Neural cell (in vitro differentiated cells): ENCODE data around the gene LNP1. TPM values are rescaled to one million over a fixed set of nuclear protein-coding genes. Genes with fewer than 3 reads are reported as not detected.

ENCODE experiments used
- H2AFZ ChIP-seq: fragments of 200-600, 300-800 bp; sonication (generic), shearing (Covaris generic); 2 replicates; pipeline ENCODE4 v1.6.0; 2014; ENCODE audit warnings: low read depth, mild to moderate bottlenecking, antibody characterized with exemption, low read length, moderate library complexity
- H3F3A ChIP-seq: fragments of 200-600 bp; shearing (Covaris generic); 2 replicates; pipeline ENCODE4 v1.6.1; 2016; ENCODE audit warnings: mild to moderate bottlenecking, moderate library complexity, mixed read lengths, antibody characterized with exemption, low read length; ENCODE audit not compliant: insufficient read depth, poor library complexity, severe bottlenecking
- H3K27ac ChIP-seq: fragments of 200-600, 300-800 bp; sonication (generic), shearing (Covaris generic); 2 replicates; pipeline ENCODE4 v1.5.1; 2014; ENCODE audit warnings: mild to moderate bottlenecking, low read length, moderate library complexity
- H3K27me3 ChIP-seq: fragments of 300-800, 200-600 bp; sonication (generic), shearing (Covaris generic); 2 replicates; pipeline ENCODE4 v1.6.0; 2014; ENCODE audit warnings: mild to moderate bottlenecking, low read depth, low read length, moderate library complexity; ENCODE audit not compliant: insufficient read depth
- H3K36me3 ChIP-seq: fragments of 300-800, 200-600 bp; sonication (generic), shearing (Covaris generic); 2 replicates; pipeline ENCODE4 v1.5.1; 2014; ENCODE audit warnings: mild to moderate bottlenecking, antibody characterized with exemption, low read length, moderate library complexity; ENCODE audit not compliant: insufficient read depth
- H3K4me2 ChIP-seq: fragments of 300-800, 200-600 bp; sonication (generic), shearing (Covaris generic); 2 replicates; pipeline ENCODE4 v1.6.0; 2014; ENCODE audit warnings: mild to moderate bottlenecking, low read length
- H3K4me3 ChIP-seq: fragments of 300-800, 200-600 bp; sonication (generic), shearing (Covaris generic); 2 replicates; pipeline ENCODE4 v1.5.1; 2014; ENCODE audit warnings: mild to moderate bottlenecking, low read length, moderate library complexity
- H3K79me2 ChIP-seq: fragments of 200-600 bp; shearing (Covaris generic); replicated peaks from 2 replicates; pipeline ENCODE4 v1.6.0; 2014; ENCODE audit warnings: mild to moderate bottlenecking, low read length, moderate library complexity; ENCODE audit not compliant: insufficient read depth
- H3K9ac ChIP-seq: fragments of 300-800, 200-600 bp; sonication (generic), shearing (Covaris generic); 2 replicates; pipeline ENCODE4 v1.6.1; 2016; ENCODE audit warnings: mild to moderate bottlenecking, low read length, mixed read lengths
- H3K9me2 ChIP-seq: fragments of 200-600 bp; shearing (Covaris generic); 2 replicates; pipeline ENCODE4 v1.6.1; 2016; ENCODE audit warnings: mild to moderate bottlenecking, low read length, mixed read lengths; ENCODE audit not compliant: insufficient read depth
- H3K9me3 ChIP-seq: fragments of 200-600, 300-800 bp; sonication (generic), shearing (Covaris generic); 2 replicates; pipeline ENCODE4 v1.6.1; 2016; ENCODE audit warnings: mild to moderate bottlenecking, mixed run types, low read length, moderate library complexity, mixed read lengths
- H4K20me1 ChIP-seq: fragments of 200-600 bp; shearing (Covaris generic); 2 replicates; pipeline ENCODE4 v1.6.1; 2016; ENCODE audit warnings: mild to moderate bottlenecking, mixed run types; ENCODE audit not compliant: insufficient read depth
- EP300 ChIP-seq: fragments of 450-650 bp; conservative IDR thresholded peaks from 2 replicates; pipeline ENCODE4 v1.6.1; 2014; ENCODE audit warnings: antibody characterized with exemption, mild to moderate bottlenecking, moderate library complexity; ENCODE audit not compliant: poor library complexity, severe bottlenecking
- MXI1 ChIP-seq: fragments of 450-650 bp; conservative IDR thresholded peaks from 2 replicates; pipeline ENCODE4 v1.6.1; 2014; ENCODE audit warnings: antibody characterized with exemption, mild to moderate bottlenecking; ENCODE audit not compliant: poor library complexity, severe bottlenecking
- polyA plus RNA-seq: library from polyadenylated mRNA; depleted of rRNA; stranded (reverse); fragments of >200 nt; gene quantifications from 2 replicates; pipeline ENCODE4 v1.2.3, GENCODE V29; 2014

The LNP1 gene
- polyA plus RNA-seq, 1 donor from 2014 or later, result 19.2 TPM

DNA sequence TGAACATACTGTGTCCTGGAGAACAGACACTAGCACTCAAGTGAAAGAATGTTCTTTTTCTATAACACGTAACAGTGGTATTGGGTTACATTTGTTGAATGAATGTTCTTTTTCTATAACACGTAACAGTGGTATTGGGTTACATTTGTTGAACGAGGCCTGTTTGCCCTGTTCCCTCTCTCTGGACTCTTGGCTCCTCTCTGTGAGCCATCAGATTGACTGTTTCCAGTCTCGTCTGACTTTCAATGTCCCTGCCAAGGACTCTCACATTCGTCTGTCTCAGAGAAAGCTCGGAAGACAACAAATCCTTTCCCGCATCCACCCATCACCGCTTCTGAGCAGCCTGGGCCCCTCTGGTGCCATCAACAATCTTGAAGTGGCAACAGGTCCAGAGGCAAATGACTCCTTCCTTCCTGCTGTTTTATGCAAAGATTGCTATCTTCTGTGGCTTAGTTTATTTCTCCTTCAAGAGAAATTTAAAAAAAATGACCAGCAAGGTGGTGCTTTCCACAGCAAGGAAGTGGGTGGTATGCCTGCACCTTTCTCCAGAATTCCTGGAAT is 99.1 kb downstream of the LNP1 start:
- no peak for TF ChIP-seq MXI1
- H3K27me3 ChIP-seq, result no peaks in the 10 kb centered on the region
- no peaks in the 10 kb centered on the region for H3K9me2 ChIP-seq
- no peak overlapping the region for H2AFZ ChIP-seq
- no peak overlapping the region for H3K9ac ChIP-seq
- H3K27ac ChIP-seq, result no peak overlapping the region
- H3F3A ChIP-seq, result no peaks in the 10 kb centered on the region
- no peaks in the 10 kb centered on the region for H3K79me2 ChIP-seq
- H3K36me3 ChIP-seq, result no peaks in the 10 kb centered on the region
- H3K9me3 ChIP-seq, result no peaks in the 10 kb centered on the region
- H3K4me2 ChIP-seq, result no peak overlapping the region
- H4K20me1 ChIP-seq, result no peaks in the 10 kb centered on the region
- no peak overlapping the region for H3K4me3 ChIP-seq

DNA sequence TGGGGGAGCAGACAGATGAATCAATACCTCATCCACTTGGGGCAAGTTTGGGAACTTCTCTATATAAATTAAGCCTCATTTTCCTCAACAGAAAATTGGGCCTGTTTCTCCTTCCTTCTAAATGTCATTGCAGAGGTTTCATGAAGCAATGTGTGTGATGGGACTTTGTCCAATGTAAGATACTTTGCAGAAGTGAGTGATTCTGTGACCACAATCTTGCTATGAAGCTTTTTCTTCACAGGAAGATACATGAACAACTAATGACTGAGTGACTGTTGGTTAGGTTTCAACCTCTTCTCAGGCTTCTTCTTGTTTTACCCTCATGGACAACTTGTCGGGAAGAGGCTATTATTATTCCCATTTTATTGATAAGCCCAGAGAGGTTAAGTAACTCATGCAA is 102.1 kb downstream of the LNP1 start:
- no peak overlapping the region for H3K4me3 ChIP-seq
- no peak overlapping the region for H2AFZ ChIP-seq
- no peaks in the 10 kb centered on the region for H3K27me3 ChIP-seq
- no peaks in the 10 kb centered on the region for H4K20me1 ChIP-seq
- no peaks in the 10 kb centered on the region for H3K9me2 ChIP-seq
- no peak overlapping the region for H3K27ac ChIP-seq
- no peaks in the 10 kb centered on the region for H3K79me2 ChIP-seq
- no peaks in the 10 kb centered on the region for H3F3A ChIP-seq
- H3K36me3 ChIP-seq, result no peaks in the 10 kb centered on the region
- H3K9me3 ChIP-seq, result no peaks in the 10 kb centered on the region
- TF ChIP-seq EP300, result no peak
- no peak overlapping the region for H3K9ac ChIP-seq
- no peak overlapping the region for H3K4me2 ChIP-seq

Other genes starting within 250 kb of the LNP1 start
- 39.1 and 51.3 TPM in 2 replicates for gene TBC1D23, start 140.5 kb upstream of the LNP1 start, polyA plus RNA-seq
- gene NIT2, start 66.8 kb upstream of the LNP1 start, polyA plus RNA-seq, result 14.5 and 17.2 TPM in 2 replicates
- 93.7 and 110 TPM in 2 replicates for gene TOMM70, start 450 bp upstream of the LNP1 start, polyA plus RNA-seq
- 2.4 and 4.1 TPM in 2 replicates for gene TMEM45A, start 91.1 kb downstream of the LNP1 start, polyA plus RNA-seq
- gene ADGRG7, start 208.1 kb downstream of the LNP1 start, polyA plus RNA-seq, result not detected in 2 replicates